Left renal pelvis (tissue), 4 donors: ENCODE results near the gene ABCB10. TPM values are rescaled to one million over a fixed set of nuclear protein-coding genes. Genes with fewer than 3 reads are reported as not detected.
A peak's percentile ranks its signal among the peaks of the same experiment; 100 is the strongest.
"Not testable (repeated sequence)": the region's sequence is repeated elsewhere in the genome, so short reads cannot be mapped to it uniquely, and the experiment has no call there.

ENCODE experiments used
- DNase-seq, 4 donors: peaks; one replicate each; pipeline ENCODE4 v3.0.0-alpha.2; 2013; ENCODE audit warnings: low read depth in 4 of 4, low spot score in 3 of 4
- polyA plus RNA-seq, 4 donors: library from polyadenylated mRNA; unstranded; fragments of 120-200 nt; gene quantifications; one replicate each; pipeline ENCODE4 v1.2.1, GENCODE V29; 2013; ENCODE audit not compliant: insufficient read length in 4 of 4

ABCB10 gene
- polyA plus RNA-seq = 10 to 100 TPM; 19.1 to 22.1 (median 20.2) TPM

GRCh38 chr1:229558460-229559335 lies at the start of gene ABCB10:
ABCB10 (minus strand) TSS chr1:229558707; CDS start chr1:229558652, 55 bp downstream.
- DNase-seq = peak; percentile 95 to 96 (median 96)

GRCh38 chr1:229607370-229607769 lies 48.9 kb upstream of the ABCB10 start:
- no peak for DNase-seq

DNA sequence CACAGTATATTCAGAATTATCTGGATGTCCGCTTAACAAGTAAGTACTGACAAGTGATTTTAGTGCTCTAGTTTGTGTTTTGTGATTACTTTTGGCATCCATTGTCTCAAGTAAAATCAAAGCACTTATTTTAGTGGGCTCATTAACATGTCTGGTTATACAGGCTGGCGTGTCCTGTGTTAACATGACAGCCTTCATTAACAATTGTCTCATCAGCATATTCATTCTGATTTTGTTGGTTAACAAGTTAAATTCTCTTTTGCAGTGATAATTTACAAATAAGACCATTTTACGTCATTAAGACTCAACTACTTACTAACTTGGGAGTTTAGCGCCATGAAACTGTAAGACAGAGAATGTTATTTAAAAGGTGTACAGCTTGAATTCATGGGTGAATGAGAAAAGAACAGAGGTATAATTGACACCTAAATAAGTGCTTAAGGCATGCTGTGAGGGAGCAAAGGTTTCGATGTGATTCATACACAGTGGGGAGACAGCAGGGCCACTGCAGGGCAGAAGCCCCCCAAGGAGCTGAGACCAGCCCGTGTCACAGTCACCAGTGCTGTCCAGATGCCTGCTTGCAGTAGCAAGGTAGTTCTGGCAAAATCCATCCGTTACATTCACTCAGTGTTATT lies 45.0 kb upstream of the ABCB10 start:
- no peak for DNase-seq

- no peak for DNase-seq
Observed at GRCh38 chr1:229600229-229600628, 41.7 kb upstream of the ABCB10 start.

- no peak for DNase-seq
Observed at GRCh38 chr1:229599218-229599954, 40.9 kb upstream of the ABCB10 start.

- no peak for DNase-seq
Observed at GRCh38 chr1:229597877-229598276, 39.4 kb upstream of the ABCB10 start.

DNA sequence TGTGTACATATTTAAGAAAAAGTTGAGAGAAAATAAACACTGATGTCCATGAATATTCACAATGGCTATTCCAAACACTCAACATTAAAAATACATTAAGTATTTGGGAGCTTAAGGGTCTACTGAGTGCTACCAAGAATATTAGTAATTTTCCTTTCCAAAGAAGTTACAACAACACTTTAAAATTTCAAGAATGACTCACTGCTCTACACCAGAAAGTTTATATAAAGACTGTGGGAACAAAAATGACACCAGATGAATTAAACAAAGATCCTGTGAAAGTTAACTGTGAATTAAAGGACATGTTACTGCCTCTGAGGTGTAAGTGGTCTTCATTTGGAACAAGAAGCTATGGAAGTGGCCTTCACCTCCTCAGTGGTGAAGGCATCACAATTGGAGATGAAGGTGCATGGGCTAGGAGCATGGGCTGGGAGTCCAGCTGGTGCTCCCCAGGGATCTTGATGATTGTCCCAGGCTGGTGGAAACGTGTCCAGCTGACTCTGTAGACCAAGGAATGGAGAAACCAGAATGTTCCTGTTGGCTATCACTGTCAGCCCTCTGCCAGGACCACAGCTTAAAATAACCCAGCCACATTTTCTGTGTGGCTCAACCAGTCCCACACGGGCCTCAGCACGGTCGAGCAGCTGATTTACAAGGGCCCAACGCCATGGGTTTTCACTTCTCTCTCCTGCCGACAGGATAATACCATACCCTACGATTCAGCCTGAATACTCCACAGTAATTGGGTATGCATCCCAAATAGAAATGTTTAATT lies 38.6 kb upstream of the ABCB10 start:
- DNase-seq = no peak

GRCh38 chr1:229595876-229596275 lies 37.4 kb upstream of the ABCB10 start:
- DNase-seq = not testable (repeated sequence)

- DNase-seq = no peak
Observed at GRCh38 chr1:229594227-229595008, 35.9 kb upstream of the ABCB10 start.

- DNase-seq = no peak
Observed at GRCh38 chr1:229593800-229594199, 35.3 kb upstream of the ABCB10 start.

DNA sequence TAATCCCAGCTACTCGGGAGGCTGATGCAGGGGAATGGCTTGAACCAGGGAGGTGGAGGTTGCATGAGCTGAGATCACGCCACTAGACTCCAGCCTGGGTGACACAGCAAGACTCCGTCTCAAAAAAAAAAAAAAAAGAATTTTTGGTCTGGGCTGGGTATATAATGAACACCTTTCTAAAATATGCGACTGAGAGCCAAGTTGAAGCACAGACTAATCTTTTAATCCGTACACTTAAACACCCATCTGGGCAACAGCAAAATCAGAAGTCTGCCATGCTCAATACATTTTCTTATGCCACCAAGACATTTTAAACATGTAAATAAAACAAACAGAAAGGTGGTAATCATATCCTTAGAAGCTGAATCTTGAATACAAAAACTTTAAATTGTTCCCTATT lies 31.6 kb upstream of the ABCB10 start:
- DNase-seq = no peak

DNA sequence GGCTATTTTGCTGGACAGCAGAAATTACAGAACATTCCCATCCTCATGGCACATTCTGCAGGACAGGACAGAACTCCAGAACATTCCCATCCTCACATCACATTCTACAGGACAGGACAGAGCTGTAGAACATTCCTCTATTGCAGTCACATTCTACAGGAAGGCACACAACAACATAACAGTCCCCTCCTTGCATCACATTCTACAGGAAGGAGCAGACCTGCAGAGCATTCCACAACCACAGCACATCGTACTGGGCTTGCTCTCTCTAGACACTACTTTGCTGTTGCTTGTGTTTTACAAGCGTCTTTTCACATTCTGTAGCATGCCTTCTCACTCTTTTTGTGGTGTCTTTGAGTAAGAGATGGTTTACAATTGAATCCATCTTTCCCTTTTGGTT lies 26.8 kb upstream of the ABCB10 start:
- DNase-seq = no peak

DNA sequence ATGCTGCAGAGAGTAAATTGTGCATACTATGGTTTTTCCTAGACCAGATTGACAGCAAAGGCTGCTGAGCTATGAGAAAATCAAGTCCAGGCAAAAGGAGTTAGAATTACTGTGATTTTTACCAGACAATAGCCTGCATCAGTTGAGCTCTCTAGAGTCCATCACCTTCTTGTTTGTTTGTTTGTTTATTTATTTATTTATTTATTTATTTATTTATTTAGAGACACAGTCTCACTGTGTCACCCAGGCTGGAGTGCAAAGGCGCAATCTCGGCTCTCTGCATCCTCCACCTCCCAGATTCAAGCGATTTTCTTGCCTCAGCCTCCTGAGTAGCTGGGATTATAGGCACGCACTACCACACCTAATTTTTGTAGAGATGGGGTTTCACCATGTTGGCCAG lies 24.2 kb upstream of the ABCB10 start:
- DNase-seq = no peak

- DNase-seq = no peak
Observed at GRCh38 chr1:229582011-229582694, 23.6 kb upstream of the ABCB10 start.

DNA sequence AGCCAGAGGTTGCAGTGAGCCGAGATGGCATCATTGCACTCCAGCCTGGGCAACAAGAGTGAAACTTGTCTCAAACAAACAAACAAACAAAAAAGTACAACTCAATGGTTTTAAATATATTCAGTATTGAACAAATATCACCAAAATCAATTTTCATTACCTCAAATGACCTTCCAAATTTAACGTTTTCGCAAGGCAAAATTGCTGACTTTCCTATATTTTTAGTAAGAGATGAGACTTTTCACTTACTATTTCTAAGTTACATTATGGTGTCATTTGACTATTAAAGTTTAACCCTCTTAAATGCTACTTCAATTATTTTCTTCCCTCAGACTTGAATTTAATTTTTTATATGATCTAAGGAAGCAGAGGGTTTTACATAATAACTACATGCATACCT lies 23.0 kb upstream of the ABCB10 start:
- DNase-seq = no peak

- peak in 1 of 4 donors; percentile 31 for DNase-seq
Observed at GRCh38 chr1:229579059-229579673, 20.7 kb upstream of the ABCB10 start.

DNA sequence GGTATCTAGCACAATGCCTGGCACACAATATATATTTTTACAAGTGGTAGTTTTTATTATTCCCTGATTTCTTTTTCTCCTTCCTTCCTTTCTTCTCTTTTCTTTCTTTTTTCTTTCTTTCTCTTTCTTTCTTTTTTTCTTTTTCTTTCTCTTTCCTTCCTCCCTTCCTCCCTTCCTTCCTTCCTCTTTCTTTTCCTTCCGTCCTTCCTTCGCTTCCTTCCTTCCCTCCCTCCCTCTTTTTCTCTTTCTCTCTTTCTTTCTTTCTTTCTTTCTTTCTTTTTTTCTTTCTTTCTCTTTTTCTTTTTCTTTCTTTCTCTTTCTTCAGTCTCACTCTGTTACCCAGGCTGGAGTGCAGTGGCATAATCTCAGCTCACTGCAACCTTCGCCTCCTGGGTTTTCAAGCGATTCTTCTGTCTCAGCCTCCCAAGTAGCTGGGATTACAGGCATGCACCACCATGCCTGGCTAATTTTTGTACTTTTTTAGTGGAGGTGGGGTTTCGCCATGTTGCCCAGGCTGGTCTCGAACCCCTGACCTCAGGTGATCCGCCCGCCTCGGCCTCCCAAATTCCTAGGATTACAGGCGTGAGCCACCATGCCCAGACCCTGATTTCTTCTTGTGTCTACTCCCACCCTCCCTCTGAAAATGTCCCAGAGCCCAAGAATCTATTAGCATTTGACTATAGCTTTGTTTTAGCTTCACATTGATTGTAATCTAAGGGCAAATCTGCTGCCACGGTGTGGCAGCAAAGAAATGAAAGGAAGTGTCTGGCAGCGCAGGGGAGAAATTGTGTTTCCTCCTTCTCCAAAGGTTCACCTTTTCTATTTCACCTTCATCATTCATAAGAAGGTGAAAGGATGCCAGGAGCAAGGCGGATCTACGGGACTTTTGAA lies 19.9 kb upstream of the ABCB10 start:
- DNase-seq = no peak
